NOMO-1 (cell line): Measurements from ENCODE around the gene GATC.

Experiments used
- DNase-seq, 2 experiments: peaks; one replicate each; lab custom pipeline; 2025; ENCODE audit not compliant: unreplicated experiment in 2 of 2; lab: John Stamatoyannopoulos, UW

Gene GATC

GRCh38 chr12:120495731-120496412 is 49.6 kb downstream of the GATC start, which contains the start of gene DYNLL1:
DYNLL1 (plus strand) TSS chr12:120496113; CDS start chr12:120496422, 309 bp downstream.
- peak; percentile 95 to 96 for DNase-seq

- DNase-seq, result peak; percentile 52 to 59
These were observed 50.4 kb downstream of the GATC start for GRCh38 chr12:120496413-120497340.

- no peak for DNase-seq
These were observed 51.4 kb downstream of the GATC start for GRCh38 chr12:120497524-120498150.

GRCh38 chr12:120498870-120499515 is 52.7 kb downstream of the GATC start:
- no peak for DNase-seq

- no peak for DNase-seq
These were observed 54.3 kb downstream of the GATC start for GRCh38 chr12:120500581-120500980.

- DNase-seq, result no peak
These were observed 58.3 kb downstream of the GATC start for GRCh38 chr12:120504587-120504986.

GRCh38 chr12:120508537-120508936 is 62.3 kb downstream of the GATC start:
- DNase-seq, result no peak
